Measurements from ENCODE around the gene ARHGEF10L.

Gene ARHGEF10L

DNA sequence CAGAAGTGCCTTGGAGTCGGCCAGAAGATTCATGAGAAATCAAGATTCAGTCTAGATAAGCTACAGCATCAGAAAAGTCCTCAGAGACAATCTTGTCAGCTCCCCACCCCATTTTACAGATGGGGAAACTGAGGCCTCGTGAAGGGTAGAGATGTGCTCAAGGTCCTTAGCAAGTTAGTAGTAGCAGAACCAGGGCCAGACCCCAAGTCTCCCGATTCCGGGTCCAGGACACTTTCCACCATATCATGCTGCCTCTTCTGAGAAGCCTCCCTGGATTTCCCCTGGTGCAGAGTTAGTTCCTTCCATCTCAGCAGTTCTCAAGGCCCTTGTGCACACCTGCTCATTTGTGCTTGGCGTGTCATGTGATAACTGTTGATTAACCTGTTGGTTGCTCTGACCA is 124.1 kb downstream of the ARHGEF10L start:
- no peak for DNase-seq

DNA sequence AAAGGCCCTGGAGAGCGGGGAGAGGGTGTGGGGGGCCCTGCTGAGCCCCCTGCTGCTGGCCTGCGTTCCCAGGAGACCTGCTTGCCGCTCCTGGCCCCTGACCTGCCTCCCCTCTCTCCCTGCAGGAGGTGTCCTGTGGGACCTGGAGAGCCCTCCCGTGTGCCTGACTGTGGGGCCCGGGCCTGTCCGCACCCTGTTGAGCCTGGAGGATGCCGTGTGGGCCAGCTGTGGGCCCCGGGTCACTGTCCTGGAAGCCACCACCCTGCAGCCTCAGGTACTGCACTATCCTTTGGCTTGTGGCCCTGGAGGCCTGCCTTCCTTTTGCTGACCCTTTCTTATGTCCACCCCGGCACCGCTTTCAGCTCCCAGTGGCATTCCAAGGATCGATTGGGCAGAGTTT is 124.8 kb downstream of the ARHGEF10L start:
- DNase-seq: no peak

DNA sequence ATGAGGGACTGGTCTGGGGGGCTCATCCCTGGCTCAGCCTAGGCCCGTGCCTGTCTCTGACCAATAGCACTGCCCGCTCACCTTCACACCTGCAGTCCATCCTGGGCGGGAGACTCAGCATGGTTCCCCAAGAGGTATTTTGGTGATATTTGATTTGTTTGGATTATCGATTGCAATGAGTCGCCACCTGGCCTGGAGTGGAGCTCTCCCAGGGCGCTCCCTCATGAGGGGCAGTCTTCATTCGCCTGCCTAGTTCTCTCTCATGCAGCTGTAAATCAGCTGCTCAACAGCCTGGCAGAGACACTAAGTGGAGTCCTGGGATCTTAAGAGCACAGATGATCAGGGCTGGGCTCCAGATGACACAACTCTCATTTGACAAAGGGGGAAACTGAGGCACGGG is 125.6 kb downstream of the ARHGEF10L start:
- DNase-seq: no peak

DNA sequence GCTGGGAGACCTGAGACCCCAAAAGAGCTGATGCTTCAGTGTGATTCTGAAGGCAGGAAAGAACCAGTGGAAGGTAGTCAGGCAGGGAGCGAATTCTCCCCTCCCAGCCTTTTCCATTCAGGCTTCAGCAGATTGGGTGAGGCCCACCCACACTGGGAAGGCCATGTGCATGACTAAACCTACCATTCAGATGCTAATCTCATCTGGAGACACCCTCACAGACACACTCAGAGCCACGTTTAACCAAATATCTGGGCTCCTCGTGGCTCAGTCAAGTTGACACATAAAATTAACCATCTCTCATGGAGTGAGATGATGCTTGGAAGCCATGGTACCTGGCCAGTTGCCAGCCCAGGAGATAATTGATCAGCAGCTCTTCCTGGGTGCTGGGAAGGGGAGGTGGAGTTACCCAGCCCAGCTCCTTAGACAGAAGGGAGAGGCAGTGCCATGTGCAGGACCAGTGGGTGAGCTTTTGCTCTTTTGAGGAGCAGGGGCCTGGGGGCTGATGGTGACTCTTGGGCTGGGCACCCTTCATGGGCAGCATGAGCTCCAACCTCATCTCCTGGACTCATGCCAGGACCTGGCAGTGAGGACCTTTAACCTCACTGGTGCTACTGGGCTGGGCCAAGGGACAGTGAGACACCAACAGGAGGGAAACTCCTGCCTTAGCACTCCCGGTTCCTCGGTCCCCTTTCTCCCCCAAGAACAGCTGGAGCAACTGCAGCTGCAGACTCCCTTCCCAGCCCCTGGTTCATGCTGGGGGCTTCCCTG is 126.6 kb downstream of the ARHGEF10L start:
- DNase-seq: no peak

DNA sequence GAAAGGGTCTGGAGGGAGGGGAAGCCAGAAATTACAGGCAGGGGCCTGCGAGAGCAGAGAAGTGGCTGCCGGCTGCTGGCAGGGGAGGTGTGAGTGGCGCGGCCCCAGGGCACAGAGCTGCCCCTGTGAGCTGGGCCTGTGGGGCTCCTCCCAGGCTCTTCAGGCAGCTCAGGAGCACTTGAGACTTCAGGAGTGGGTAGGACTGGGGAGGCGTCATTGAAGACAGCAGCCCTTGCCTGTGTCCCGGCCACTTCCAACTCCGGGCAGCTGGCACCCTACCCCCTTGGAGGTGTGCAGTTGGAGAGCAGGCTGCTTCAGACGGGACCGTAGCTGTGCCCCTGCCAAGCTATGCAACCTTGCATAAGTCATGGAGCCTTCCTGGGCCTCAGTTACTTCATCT is 128.1 kb downstream of the ARHGEF10L start:
- no peak for DNase-seq

DNA sequence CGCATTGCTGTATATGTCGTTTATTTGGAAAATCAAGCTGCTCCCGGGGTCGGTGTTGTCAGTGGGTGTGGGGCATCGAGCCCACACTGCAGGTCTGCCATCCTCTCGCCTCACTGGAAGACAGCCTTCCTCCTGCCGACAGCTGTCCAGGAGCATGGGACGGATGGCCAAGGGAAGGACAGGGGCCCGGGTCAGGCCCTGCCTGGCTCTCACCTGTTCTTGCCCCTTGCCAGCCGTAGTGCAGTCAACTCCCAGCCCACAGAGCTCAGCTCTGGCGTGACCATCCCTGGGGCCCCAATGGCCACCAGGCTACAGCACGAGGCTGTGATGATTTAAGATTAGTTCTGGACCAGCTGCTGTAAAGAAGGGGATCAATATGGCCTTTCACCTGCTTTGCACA is 128.7 kb downstream of the ARHGEF10L start:
- no peak for DNase-seq

DNA sequence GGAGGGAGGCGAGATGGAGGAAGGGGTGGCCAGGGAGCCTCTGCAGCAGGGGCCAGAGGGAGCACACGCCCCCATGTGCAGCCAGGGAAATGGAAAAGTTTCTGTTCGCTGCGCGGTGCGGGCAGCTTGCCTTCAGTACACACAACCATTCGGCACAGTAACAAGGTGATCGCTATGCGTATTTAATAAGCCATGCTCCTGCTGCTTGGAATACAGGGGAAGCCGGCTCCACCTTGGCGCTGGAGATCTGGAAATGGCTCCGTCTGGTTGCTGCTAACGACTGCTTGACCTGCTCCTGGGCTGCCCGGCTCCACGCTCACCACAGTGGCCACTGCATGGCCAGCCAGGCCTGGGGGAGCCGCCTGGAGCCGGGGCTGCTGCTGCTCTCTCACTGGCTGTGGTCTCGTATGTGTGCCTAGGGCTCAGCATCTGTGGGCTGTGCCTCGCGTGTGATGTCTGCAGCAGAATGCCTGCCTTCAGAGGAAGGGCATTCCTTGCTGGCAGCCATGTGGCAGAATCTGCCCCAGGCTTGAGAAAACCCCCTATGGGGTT is 129.2 kb downstream of the ARHGEF10L start:
- DNase-seq: no peak

DNA sequence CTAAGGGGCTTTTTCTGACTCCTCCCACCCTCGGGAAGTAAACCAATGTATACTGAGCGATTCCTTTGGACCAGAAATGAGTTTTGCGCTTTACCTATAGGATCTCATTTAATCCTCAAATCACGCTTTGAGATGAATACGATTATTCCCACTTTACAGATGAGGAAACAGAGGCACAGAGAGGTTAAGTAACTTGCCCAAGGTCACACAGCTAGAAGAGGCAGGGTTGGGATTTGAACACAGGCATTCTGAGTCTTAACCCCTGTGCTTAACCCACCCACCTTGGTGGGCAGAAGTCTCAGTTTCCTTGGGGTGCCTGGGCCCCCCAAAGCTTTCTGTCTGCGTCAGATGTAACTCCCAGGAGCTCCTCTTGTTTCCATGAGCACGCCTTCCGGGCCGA is 129.8 kb downstream of the ARHGEF10L start:
- no peak for DNase-seq

DNA sequence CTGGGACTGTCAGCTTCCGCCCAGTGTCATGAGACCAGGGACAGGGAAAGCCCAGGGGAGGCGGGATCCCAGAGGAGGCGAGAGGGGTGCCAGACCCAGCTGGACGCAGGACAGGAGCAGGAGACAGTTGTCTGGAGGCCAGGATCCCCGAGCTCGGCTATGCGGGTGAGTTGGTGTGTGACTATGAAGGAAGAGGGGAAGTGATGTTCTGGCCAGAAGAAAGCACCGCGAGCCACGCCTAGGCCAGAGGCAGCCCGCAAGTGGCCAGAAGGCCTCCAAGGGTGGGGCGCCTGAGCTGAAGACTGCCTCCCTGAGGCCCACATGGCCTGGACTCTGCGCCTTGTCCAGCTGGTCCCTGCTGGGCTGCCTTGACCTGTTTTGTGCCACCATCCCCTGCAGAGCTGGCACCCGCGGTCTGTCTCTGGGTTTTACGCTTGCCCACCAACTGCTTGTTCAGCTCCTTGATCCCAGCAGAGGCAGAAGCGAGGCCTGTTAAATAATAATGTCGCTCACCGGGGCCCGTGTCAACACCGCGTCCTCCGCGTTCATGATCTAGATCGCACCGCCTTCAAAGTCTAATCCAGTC is 130.5 kb downstream of the ARHGEF10L start:
- DNase-seq: no peak

DNA sequence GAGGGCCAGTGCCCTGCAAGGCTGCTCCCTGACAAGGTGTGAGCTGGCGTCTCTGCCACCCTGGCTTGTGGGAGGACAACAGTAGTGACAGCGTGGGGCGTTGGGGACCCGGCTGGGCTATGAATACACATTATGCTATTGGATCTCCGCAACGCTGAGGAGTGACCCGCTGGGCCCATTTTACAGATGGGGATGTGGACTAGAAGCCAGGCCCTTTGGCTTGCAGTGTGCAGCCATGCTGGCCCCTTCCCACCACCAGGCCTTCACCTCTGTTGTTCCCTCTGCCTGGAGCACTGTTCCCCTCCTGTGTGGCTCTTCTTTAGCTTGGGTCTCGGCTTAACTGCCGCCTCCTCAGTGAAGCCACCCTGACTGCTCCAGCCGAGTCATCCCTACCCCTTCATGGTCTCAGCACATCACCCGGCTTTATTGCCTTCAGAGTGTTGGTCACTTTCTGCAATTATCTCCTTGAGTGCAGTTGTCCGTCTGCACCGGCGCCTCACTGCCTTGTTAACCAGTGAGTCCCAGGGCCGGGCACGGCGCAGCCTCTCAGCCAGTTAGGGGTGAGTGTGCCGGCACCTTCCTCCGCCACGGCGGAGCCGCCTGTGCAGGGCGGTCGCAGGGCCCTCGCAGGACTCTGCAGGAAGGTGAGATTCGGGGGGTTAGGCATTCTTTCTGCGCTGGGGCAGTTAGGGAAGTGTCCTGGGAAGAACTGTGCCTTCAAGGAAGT is 131.3 kb downstream of the ARHGEF10L start:
- DNase-seq: no peak

DNA sequence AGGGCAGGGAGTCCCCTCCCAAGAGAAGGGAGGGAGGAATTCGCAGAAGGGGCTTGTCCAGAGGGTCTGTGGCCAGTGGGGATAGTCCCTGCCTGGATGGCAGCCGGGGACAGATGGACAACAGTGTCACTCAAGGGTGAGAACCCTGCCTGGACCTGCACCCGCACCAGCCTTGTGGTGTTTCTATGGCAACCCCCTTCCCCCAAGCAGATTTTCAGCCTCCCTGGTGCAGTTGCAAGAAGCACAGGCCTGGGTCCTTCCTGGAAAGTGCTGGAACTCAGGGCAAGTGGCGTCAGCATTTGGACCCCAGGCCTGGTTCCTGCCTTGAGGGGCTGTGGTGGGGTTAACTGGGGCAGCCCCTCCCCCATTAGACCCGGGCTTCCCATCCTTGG is 131.8 kb downstream of the ARHGEF10L start:
- DNase-seq: no peak

DNA sequence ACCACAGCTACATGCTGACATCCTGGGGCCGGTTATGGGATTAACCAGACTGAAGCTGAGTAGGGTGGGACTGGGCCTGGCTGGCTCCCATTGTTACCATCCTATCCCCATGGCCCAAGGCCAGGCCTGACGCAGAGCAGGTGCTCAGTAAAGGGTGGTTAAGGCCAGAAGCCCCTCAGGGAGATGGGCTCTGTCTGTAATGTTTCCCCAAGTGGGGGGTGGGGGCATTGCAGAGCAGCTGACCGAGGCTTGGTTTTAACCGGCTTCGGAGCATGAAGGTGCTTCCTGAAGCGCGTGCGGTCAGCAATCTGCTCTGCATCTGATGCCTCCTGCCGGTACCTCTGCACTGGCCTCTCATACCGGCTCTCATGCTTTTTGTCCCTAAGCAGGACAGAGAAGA is 132.2 kb downstream of the ARHGEF10L start:
- DNase-seq: no peak

DNA sequence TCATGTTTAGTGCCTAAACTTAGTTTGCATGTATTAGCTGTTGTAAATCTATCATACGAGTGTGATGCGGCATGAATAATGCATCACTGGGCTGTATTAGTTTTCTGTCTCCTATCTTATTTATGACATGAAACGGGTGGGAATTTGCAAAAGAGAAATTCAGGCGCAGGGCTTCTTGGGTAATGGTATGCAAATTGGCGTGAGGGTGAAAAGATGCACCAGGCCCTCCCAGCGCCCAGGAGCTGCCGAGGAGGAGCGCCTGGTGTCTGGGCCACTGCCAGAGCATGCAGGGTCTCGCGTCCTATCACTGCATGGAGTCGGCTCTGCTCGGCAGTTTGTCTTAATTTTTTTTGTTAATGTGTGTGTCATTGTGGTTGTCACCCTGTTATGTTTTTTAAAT is 132.7 kb downstream of the ARHGEF10L start:
- no peak for DNase-seq

DNA sequence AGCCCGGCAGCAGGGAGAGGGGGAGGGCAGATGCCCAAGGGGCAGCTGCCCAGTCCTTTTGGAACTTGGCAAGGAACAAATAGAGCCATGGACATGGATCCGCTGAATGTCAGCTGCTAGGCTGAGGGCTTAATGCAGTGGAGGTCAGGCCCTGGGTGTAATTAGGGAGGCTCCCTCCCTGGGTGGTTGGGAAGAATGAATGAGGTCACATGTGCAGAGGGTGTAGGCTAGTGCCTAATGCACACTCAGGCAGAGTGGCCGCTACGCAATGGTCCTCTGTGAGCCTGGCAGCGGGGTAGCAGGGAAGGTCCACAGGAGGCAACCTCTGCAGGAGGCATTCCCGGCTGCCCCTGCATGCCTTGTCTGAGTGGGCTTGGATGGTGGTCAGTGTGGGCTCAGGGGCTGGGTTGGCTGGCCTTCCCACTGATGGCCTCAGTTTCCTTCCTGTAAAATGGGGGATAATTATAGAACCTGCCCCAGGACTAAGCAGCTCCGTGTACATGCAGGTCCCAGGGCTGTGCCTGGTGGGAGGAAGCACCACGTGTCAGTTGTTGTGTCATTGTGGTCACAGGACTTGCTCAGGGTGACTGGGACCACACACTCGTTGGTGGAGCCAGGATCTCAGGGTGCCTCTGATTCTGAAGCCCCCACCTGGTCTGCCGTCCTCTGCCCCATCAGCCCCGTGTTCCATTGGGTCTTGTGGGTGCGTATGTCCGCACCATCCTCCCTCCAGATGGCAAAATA is 134.0 kb downstream of the ARHGEF10L start:
- DNase-seq: no peak

DNA sequence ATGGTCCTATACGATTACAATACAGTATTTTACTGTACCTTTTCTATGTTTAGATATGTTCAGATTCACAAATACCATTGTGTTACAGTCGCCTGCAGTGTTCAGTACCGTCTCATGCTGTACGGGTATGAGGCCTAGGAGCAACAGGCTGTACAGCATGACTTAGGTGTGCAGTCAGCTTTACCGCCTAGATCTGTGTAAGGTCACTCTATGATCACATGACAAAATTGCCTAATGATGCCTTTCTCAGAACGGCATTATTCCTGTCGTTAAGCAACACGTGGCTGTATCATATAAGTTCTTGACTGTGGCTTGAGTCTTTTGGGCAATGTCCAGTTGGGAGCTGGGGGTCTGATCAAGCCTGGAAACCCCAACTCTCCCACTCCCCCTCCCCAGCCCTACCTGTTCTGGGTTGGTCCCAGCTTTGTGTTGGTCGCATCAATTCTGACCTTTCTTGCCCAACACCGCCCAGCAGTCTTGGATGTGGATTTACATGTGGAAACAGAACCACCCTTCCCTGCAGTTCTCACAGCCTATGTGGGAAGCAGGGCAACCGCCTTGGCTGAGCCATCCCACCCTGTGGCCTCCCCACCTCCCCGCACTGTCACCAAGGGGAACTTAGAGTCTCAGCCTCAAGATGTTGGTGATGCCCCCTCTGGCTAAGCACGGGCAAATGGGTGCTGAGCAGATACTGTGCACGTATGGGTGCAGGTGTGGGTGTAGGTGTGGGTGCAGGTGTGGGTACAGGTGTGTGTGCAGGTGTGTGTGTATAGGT is 135.4 kb downstream of the ARHGEF10L start:
- no peak for DNase-seq

DNA sequence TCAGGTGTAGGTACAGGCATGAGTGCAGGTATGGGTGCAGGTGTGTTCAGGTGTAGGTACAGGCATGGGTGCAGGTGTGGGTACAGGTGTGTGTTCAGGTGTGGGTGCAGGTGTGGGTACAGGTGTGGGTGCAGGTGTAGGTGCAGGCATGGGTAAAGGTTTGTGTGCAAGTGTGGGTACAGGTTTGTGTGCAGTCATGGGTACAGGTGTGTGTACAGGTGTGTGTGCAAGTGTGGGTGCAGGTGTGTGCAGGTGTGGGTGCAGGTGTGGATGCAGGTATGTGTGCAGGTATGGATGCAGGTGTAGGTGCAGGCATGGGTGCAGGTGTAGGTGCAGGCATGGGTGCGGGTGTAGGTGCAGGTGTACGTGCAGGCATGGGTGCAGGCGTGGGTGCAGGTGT is 136.2 kb downstream of the ARHGEF10L start:
- no peak for DNase-seq

DNA sequence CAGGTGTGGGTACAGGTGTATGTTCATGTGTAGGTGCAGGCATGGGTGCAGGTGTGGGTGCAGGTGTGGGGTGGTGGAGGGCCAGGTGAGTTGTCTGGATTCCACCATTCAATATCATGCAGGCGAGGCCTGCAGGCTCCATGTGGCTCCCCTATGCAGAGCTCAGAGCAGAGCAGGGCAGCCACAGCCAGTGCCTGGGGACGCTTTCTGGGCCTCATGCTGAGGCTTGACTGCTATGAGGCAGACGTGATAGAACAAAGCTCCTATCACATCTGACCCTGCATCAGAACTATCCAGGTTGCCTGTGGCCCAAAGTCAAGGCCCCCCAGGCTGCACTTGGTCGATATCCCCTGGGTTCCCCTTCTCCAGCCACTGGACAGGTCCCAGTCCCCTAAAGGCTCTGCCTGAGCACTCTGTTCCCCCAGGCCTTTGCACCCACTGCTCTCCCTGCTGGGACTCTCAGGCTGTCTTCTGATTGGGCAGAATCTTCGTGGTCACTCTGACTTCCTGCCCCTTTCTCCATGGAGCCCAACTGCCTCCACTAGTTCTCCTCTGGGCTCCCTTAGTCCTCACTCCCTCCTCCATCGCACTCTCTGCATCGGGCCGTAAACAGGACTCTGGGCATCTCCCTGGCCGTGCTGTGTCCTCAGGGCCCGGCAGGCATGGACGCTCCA is 137.0 kb downstream of the ARHGEF10L start:
- DNase-seq: no peak

DNA sequence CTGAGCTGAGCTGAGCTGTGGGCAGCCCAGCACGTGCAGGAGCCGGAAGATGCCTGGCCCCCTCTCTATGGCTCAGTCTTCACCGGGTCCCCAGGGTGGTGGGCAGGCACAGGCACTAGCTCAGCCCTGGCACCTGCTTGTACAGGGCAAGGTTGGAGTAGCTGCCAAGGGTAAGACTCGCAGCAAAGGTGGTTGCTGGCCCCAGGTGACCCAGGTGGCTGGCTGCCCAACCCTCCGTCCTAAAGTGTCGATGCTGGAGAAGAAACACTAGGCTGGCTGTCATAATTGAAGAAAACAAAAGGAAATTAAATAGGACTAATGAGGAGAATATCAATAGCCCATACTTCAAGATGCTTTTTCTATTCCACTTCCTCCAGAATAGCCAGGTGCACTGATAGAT is 138.5 kb downstream of the ARHGEF10L start:
- DNase-seq: no peak

DNA sequence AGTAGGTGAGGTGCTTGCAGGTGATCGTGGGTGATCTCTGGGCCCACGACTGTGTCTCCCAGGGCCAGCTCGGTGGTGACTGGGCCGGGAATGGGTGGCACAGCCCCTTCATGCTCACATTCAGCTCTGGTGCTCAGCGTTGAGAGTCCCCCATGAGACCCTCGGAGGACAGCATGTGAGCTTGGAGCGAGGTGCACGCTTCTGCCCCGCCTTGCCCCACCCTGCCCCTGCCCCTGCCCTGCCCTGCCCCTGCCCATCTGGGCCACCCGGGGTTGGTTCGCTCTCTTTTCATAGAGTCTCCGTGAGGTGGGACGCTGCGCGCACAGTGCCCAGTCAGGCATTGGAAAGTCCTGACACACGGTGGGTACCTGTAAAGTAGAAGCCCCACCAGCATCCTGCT is 140.4 kb downstream of the ARHGEF10L start:
- DNase-seq: no peak

DNA sequence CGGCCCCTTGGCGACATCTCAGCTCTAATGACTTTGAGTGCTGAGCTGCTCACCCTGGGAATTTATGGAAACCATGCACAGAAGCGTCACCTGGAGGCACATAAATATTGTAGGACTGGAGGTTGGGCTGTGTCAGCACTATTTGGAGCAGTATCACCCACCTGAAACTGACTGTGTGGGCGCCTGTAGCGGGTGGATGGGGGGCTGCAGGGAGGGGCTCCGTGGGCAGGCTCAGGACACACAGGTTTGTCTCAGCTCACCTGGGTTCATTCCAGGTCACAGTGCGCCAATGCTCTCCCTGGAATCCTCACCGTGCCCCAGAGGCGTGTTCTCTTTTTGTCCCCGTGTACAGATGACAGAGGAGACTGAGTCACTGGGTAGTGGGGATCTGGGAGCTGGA is 140.8 kb downstream of the ARHGEF10L start:
- no peak for DNase-seq

DNA sequence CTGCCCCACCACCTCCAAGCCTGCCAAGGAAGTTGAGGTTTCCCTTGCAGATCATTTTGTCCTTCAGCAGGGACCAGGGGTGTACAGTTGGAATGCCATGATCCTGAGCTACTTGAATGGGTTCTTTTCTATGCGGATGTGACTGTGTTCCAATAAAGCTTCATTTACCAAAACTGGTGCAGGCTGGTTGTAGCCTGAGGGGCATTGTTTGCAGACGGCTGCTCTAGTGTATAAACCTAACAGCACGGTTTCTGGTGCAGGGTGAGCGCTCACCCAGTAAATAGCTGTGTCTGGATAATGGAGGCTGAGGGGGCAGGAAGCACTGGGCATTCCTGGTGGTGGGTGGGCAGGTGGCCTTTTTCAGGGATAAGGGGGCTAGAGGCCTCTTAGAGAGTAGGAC is 142.9 kb downstream of the ARHGEF10L start:
- no peak for DNase-seq

DNA sequence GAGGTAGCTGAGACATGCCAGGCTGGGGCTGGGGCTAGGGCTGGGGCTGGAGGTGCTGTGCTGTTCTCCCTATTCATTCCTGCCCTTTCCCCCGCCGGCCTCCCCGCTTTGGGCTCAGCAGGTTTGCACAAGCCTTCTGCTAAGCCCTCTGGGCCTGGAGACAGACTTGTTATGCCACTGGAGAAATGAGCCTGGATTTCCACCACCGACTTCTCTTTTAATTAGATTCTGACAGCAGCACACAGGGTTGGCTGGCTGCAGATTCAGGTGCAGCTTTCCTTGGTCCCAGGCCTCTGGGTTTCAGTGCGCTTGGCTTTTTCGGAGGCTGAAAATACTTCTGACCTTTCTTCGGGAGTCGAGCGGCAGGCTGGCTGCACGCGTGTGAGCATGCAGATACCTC is 144.1 kb downstream of the ARHGEF10L start:
- no peak for DNase-seq
